ENCODE measurements around the gene XNDC1N. TPM values are rescaled to one million over a fixed set of nuclear protein-coding genes. Genes with fewer than 3 reads are reported as not detected.

Gene XNDC1N
- total RNA-seq, 4 donors from 2014 or later = 1.6 to 8.6 (median 6.5) TPM

DNA sequence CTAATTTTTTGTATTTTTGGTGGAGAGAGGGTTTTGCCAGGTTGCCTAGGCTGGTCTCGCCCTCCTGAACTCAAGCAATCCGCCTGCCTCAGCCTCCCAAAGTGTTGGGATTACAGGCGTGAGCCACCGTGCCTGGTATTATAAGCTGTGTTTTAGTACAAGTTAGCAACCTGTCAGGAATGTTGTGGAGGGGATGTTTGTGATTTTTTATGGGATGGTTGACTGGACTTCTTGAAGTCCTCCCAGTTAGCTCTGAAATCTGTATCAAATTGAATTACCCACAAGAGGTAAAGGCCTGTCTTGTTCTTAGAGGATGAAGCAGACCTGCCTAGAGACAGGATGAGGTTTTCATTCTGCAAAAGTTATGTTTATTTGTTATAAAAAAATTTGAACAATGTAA, 36.2 kb upstream of the XNDC1N start:
- WGBS, 2 donors = 91 to 97% methylated on average over 4 of the region's 4 CpGs
- no peak for DNase-seq (ENCODE audit: low spot score in 2 of 2)
- H3K4me3 ChIP-seq (ENCODE audit: low read depth, poor library complexity, severe bottlenecking) = no peak overlapping the region
- TF ChIP-seq, protein P1, sequence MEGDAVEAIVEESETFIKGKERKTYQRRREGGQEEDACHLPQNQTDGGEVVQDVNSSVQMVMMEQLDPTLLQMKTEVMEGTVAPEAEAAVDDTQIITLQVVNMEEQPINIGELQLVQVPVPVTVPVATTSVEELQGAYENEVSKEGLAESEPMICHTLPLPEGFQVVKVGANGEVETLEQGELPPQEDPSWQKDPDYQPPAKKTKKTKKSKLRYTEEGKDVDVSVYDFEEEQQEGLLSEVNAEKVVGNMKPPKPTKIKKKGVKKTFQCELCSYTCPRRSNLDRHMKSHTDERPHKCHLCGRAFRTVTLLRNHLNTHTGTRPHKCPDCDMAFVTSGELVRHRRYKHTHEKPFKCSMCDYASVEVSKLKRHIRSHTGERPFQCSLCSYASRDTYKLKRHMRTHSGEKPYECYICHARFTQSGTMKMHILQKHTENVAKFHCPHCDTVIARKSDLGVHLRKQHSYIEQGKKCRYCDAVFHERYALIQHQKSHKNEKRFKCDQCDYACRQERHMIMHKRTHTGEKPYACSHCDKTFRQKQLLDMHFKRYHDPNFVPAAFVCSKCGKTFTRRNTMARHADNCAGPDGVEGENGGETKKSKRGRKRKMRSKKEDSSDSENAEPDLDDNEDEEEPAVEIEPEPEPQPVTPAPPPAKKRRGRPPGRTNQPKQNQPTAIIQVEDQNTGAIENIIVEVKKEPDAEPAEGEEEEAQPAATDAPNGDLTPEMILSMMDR (IDR thresholded peaks at IDR 0.05) = no peak
- TF ChIP-seq POLR2A (IDR thresholded peaks at IDR 0.05) = no peak
- intact Hi-C loops (cut with DNase I; ENCODE audit: low total_unique reads) = no loop called here

DNA sequence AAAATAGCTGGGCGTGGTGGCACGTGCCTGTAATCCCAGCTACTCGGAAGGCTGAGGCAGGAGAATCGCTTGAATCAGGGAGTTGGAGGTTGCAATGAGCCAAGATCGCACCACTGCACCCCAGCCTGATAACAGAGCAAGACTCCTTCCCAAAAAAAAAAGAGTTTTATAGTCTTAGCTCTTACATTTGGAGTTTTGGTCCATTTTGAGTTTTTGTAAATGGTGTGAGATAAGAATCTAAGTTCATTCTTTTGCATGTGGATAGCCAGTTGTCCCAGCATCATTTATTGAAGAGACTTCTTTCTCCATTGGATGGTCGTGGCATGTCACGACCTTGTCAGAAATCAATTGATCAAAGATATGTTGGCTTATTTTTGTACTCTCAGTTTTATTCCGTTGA, 35.1 kb upstream of the XNDC1N start:
- no peak overlapping the region for H3K4me3 ChIP-seq (ENCODE audit: low read depth, poor library complexity, severe bottlenecking)
- intact Hi-C loops (cut with DNase I; ENCODE audit: low total_unique reads) = no loop called here
- no peak for DNase-seq (ENCODE audit: low spot score in 2 of 2)
- TF ChIP-seq POLR2A (IDR thresholded peaks at IDR 0.05) = no peak
- TF ChIP-seq, protein P1 (IDR thresholded peaks at IDR 0.05) = no peak
- WGBS, 2 donors = 93 to 94% methylated on average over 8 of the region's 8 CpGs

DNA sequence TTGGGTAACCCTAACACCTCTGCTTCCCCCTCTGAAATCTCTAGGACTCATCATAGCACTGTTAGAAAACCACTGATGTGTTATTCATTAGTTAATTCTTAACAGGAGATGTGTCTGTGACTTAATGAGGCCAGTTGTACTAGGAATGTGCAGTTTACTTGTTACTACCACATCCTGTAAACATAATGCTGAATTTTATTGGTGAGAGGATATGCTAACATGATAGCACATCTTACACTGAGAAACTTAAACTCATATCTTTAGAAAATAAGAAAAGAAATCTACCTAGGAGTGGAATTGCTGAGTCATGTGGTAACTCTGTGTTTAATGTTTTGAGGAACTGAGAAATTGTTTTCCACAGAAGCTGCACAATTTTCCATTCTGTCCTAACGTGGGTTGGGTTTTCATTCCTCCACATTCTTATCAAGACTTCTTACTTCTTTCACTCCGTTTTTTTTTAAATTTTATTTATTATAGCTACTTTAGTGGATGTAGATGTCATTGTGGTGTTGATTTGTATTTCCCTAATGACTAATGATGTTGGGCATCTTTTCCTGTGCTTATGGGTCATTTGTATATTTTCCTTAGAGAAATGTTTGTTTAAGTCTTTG, 34.1 kb upstream of the XNDC1N start:
- no peak for DNase-seq (ENCODE audit: low spot score in 2 of 2)
- WGBS, 2 donors = 66 to 76% methylated on average over 2 of the region's 2 CpGs
- no peak for TF ChIP-seq POLR2A (IDR thresholded peaks at IDR 0.05)
- TF ChIP-seq, protein P1 (IDR thresholded peaks at IDR 0.05) = no peak
- intact Hi-C loops (cut with DNase I; ENCODE audit: low total_unique reads) = no loop called here
- no peak overlapping the region for H3K4me3 ChIP-seq (ENCODE audit: low read depth, poor library complexity, severe bottlenecking)

DNA sequence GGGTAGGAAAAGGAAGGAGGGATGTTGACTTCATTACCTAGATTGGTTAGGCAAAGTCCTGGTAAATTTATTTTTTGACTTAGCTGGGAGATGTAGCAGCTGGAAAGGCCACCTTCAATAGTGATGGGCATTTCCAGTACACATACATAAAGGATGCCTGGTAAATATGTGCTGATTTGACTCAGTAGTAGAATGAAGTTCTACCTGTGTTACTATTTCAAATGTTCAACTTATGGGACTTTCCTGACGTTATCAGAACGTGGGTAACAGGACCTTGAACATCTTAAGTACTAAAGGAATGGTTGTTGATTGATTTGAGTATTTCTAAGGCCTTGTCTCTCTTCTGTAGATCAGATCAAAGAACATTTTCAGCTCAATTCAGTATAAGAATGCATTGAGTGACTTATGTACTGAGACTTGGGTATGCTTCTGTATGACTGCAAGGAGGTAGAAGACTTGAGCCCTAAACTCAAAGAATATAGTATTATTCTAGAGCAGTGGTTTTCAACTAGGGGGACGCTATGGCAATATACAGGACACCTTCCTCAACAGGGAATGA, 27.6 kb upstream of the XNDC1N start:
- 56 to 61% methylated on average over 3 of the region's 3 CpGs for WGBS, 2 donors
- TF ChIP-seq, protein P1 (IDR thresholded peaks at IDR 0.05) = no peak
- no peak for TF ChIP-seq POLR2A (IDR thresholded peaks at IDR 0.05)
- DNase-seq (ENCODE audit: low spot score in 2 of 2) = no peak
- intact Hi-C loops (cut with DNase I; ENCODE audit: low total_unique reads) = no loop called here
- H3K4me3 ChIP-seq (ENCODE audit: low read depth, poor library complexity, severe bottlenecking) = no peak overlapping the region

DNA sequence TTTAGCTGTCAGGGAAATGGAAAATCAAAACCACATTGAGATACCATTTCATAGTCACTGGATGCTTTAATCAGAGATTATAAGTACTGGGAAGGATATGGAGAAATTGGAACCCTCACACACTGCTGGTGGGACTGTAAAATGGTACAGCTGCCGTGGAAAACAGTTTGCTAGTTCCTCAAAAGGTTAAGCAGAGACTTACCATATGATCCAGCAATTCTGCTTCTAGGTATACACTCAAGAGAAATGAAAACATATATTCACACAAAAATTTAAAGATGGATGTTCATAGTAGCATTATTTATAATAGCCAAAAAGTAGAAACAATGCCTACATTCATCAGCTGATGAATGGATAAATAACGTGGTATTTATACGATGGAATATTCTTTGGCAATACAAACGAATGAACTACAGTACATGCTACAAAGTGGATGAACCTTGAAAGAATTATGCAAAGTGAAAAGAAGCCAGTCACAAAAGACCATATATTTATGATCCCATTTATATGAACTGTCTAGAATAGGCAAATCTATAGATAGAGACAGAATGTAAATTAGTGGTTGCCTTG, 23.4 kb upstream of the XNDC1N start:
- WGBS, 2 donors = 78 to 86% methylated on average over 4 of the region's 4 CpGs
- H3K4me3 ChIP-seq (ENCODE audit: low read depth, poor library complexity, severe bottlenecking) = no peak overlapping the region
- intact Hi-C loops (cut with DNase I; ENCODE audit: low total_unique reads) = no loop called here
- DNase-seq (ENCODE audit: low spot score in 2 of 2) = no peak
- TF ChIP-seq, protein P1 (IDR thresholded peaks at IDR 0.05) = no peak
- no peak for TF ChIP-seq POLR2A (IDR thresholded peaks at IDR 0.05)

Data from lower leg skin (tissue), 4 donors.